Liver (tissue), 9 donors: Measurements from ENCODE around the gene TENM3. TPM values are rescaled to one million over a fixed set of nuclear protein-coding genes. Genes with fewer than 3 reads are reported as not detected.

Source experiments
- DNase-seq: peaks from one replicate; pipeline ENCODE4 v3.0.0-alpha.2; 2017; ENCODE audit warnings: low spot score
- H3K27ac ChIP-seq, 2 donors: one replicate each; pipeline ENCODE4 v1.7.0; 2013; ENCODE audit warnings: inconsistent platforms in 2 of 2, low read length in 2 of 2, control low read depth in 1 of 2, low read depth in 1 of 2, mild to moderate bottlenecking in 1 of 2
- H3K27me3 ChIP-seq, 4 donors: one replicate each; pipeline versions ENCODE4 v1.6.1 to v1.7.0; 2013; ENCODE audit warnings: low read length in 3 of 4, inconsistent platforms in 1 of 4, mild to moderate bottlenecking in 1 of 4, moderate library complexity in 1 of 4; ENCODE audit not compliant: control insufficient read depth in 4 of 4, insufficient read depth in 4 of 4
- H3K36me3 ChIP-seq, 4 donors: one replicate each; pipeline versions ENCODE4 v1.6.1 to v1.7.0; 2013; ENCODE audit warnings: low read length in 3 of 4, mild to moderate bottlenecking in 3 of 4, low read depth in 1 of 4, moderate library complexity in 1 of 4; ENCODE audit not compliant: control insufficient read depth in 4 of 4, insufficient read depth in 3 of 4
- H3K4me1 ChIP-seq, 4 donors: one replicate each; pipeline versions ENCODE4 v1.6.1 to v1.7.0; 2013; ENCODE audit warnings: low read length in 3 of 4, mild to moderate bottlenecking in 3 of 4, moderate library complexity in 1 of 4; ENCODE audit not compliant: control insufficient read depth in 4 of 4, insufficient read depth in 4 of 4
- H3K4me3 ChIP-seq, 3 donors: one replicate each; pipeline versions ENCODE4 v1.6.1 to v1.7.0; 2013; ENCODE audit warnings: low read length in 3 of 3, control low read depth in 1 of 3, low read depth in 1 of 3, mild to moderate bottlenecking in 1 of 3
- H3K9ac ChIP-seq, 2 donors: one replicate each; pipeline ENCODE4 v1.7.0; 2013; ENCODE audit warnings: low read length in 2 of 2, mild to moderate bottlenecking in 2 of 2, moderate library complexity in 2 of 2, control low read depth in 1 of 2, low read depth in 1 of 2
- H3K9me3 ChIP-seq, 4 donors: one replicate each; pipeline versions ENCODE4 v1.6.1 to v1.7.0; 2013; ENCODE audit warnings: low read length in 3 of 4; ENCODE audit not compliant: control insufficient read depth in 4 of 4
- EGR1 ChIP-seq, 2 donors: IDR thresholded peaks; 2 replicates each; pipeline ENCODE4 v1.6.1; 2016 to 2018; ENCODE audit warnings: antibody characterized with exemption in 2 of 2, low read depth in 2 of 2
- FOXA1 ChIP-seq: IDR thresholded peaks from 2 replicates; pipeline ENCODE4 v1.6.1; 2016; ENCODE audit warnings: antibody characterized with exemption
- FOXA2 ChIP-seq: IDR thresholded peaks from 2 replicates; pipeline ENCODE4 v1.6.1; 2016; ENCODE audit warnings: antibody characterized with exemption
- GABPA ChIP-seq, 2 donors: IDR thresholded peaks in 1 of 2; conservative IDR thresholded peaks in 1 of 2; 2 replicates each; pipeline ENCODE4 v1.6.1; 2016; ENCODE audit warnings: antibody characterized with exemption in 2 of 2, mild to moderate bottlenecking in 1 of 2, moderate library complexity in 1 of 2
- HNF4A ChIP-seq, 2 donors: conservative IDR thresholded peaks; 2 replicates each; pipeline ENCODE4 v1.6.1; 2016; ENCODE audit warnings: antibody characterized with exemption in 2 of 2, mild to moderate bottlenecking in 2 of 2
- HNF4G ChIP-seq: IDR thresholded peaks from 2 replicates; pipeline ENCODE4 v1.6.1; 2016; ENCODE audit warnings: antibody characterized with exemption
- JUND ChIP-seq, 2 donors: IDR thresholded peaks; 2 replicates each; pipeline ENCODE4 v1.6.1; 2016; ENCODE audit warnings: antibody characterized with exemption in 2 of 2
- NR2F2 ChIP-seq: IDR thresholded peaks from 2 replicates; pipeline ENCODE4 v1.6.1; 2016; ENCODE audit warnings: antibody characterized with exemption
- RAD21 ChIP-seq, 2 donors: IDR thresholded peaks; 2 replicates each; pipeline ENCODE4 v1.6.1; 2016; ENCODE audit warnings: antibody characterized with exemption in 2 of 2, mild to moderate bottlenecking in 2 of 2
- RXRA ChIP-seq, 2 donors: IDR thresholded peaks; 2 replicates each; pipeline ENCODE4 v1.6.1; 2017 to 2018; ENCODE audit warnings: antibody characterized with exemption in 2 of 2, mild to moderate bottlenecking in 1 of 2
- SP1 ChIP-seq: IDR thresholded peaks from 2 replicates; pipeline ENCODE4 v1.6.1; 2018; ENCODE audit warnings: antibody characterized with exemption, mild to moderate bottlenecking
- TAF1 ChIP-seq: conservative IDR thresholded peaks from 2 replicates; pipeline ENCODE4 v1.6.1; 2016; ENCODE audit warnings: antibody characterized with exemption, mild to moderate bottlenecking
- YY1 ChIP-seq: IDR thresholded peaks from 2 replicates; pipeline ENCODE4 v1.6.1; 2016; ENCODE audit warnings: antibody characterized with exemption, mild to moderate bottlenecking
- WGBS: extraction: QIAGEN DNeasy Blood & Tissue Kit; methylation state at CpG from one replicate; pipeline ENCODE4 v1.1.7; 2013; 5-methylcytosine and 5-hydroxymethylcytosine counted together
- polyA plus RNA-seq, 2 donors: library from polyadenylated mRNA; stranded (reverse) in 1 of 2; unstranded in 1 of 2; fragments of 200-250 nt in 1 of 2; fragments of >200 nt in 1 of 2; fragmentation: Nextera tagmentation in 1 of 2; extraction: Ambion mirVana in 1 of 2; gene quantifications; one replicate each; pipeline versions ENCODE4 v1.2.1 to v1.2.3, GENCODE V29; 2013 to 2015
- total RNA-seq, 2 donors: library from RNA; depleted of rRNA; stranded (reverse); fragments of >200 nt; gene quantifications; one replicate each; pipeline ENCODE4 v1.2.3, GENCODE V29; 2014
- TF ChIP-seq, protein P1 (sequence below): IDR thresholded peaks from 2 replicates; pipeline ENCODE4 v1.6.1; 2016; ENCODE audit warnings: antibody characterized with exemption, mild to moderate bottlenecking
- TF ChIP-seq, protein P2 (sequence below): fragments of 150-350 bp; IDR thresholded peaks from 2 replicates; pipeline ENCODE4 v1.5.1; 2017; ENCODE audit warnings: improper control_type of control experiment, low read depth, low read length; ENCODE audit not compliant: missing input control
- TF ChIP-seq, protein P3 (sequence below): IDR thresholded peaks from 2 replicates; pipeline ENCODE4 v1.6.1; 2016; ENCODE audit warnings: antibody characterized with exemption
- TF ChIP-seq, protein P4 (sequence below): IDR thresholded peaks from 2 replicates; pipeline ENCODE4 v1.6.1; 2016; ENCODE audit warnings: antibody characterized with exemption
- TF ChIP-seq, protein P5 (sequence below): IDR thresholded peaks from 2 replicates; pipeline ENCODE4 v1.6.1; 2016; ENCODE audit warnings: antibody characterized with exemption
- donor health status: healthy.
- donor health status: healthy.
- donor health status: healthy.
- donor health status: healthy.
- donor health status: healthy.

Gene TENM3
- total and polyA plus RNA-seq, 4 donors = 0.32 to 16.8 (median 0.70) TPM

DNA sequence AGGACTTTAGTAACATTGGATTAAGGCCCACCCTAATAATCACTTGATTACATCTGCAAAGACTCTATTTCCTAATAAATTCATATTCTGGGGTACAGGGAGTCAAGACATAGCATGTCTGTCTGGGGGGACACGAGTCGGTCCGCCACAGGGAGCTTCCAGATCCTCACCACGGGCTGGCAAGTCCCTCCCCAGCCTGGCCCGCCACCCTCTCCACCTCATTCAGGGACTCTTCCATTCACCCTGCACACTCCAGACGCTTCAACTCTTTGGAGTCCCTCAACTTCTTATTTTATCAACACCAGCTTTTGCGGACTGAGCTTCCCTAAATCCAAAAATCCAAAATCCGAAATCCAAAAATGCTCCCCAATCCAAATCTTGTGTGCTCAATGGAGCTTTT is 602.8 kb downstream of the TENM3 start:
- TF ChIP-seq EGR1 (IDR thresholded peaks at IDR 0.05; ENCODE audit: low read depth in 2 of 2) = no peak
- no peak for TF ChIP-seq FOXA1
- TF ChIP-seq TAF1 = no peak
- TF ChIP-seq FOXA2 = no peak
- TF ChIP-seq NR2F2 = no peak
- TF ChIP-seq GABPA (IDR thresholded peaks at IDR 0.05 in 1 of 2, conservative IDR thresholded peaks at IDR 0.05 in 1 of 2) = no peak
- TF ChIP-seq, protein P1, sequence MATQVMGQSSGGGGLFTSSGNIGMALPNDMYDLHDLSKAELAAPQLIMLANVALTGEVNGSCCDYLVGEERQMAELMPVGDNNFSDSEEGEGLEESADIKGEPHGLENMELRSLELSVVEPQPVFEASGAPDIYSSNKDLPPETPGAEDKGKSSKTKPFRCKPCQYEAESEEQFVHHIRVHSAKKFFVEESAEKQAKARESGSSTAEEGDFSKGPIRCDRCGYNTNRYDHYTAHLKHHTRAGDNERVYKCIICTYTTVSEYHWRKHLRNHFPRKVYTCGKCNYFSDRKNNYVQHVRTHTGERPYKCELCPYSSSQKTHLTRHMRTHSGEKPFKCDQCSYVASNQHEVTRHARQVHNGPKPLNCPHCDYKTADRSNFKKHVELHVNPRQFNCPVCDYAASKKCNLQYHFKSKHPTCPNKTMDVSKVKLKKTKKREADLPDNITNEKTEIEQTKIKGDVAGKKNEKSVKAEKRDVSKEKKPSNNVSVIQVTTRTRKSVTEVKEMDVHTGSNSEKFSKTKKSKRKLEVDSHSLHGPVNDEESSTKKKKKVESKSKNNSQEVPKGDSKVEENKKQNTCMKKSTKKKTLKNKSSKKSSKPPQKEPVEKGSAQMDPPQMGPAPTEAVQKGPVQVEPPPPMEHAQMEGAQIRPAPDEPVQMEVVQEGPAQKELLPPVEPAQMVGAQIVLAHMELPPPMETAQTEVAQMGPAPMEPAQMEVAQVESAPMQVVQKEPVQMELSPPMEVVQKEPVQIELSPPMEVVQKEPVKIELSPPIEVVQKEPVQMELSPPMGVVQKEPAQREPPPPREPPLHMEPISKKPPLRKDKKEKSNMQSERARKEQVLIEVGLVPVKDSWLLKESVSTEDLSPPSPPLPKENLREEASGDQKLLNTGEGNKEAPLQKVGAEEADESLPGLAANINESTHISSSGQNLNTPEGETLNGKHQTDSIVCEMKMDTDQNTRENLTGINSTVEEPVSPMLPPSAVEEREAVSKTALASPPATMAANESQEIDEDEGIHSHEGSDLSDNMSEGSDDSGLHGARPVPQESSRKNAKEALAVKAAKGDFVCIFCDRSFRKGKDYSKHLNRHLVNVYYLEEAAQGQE = no peak
- H3K9me3 ChIP-seq = no peaks in the 10 kb centered on the region
- H3K27me3 ChIP-seq = no peaks in the 10 kb centered on the region
- no peak for DNase-seq
- no peaks in the 10 kb centered on the region for H3K36me3 ChIP-seq
- no peak overlapping the region for H3K4me3 ChIP-seq
- no peak overlapping the region for H3K27ac ChIP-seq
- no peak overlapping the region for H3K9ac ChIP-seq
- no peaks in the 10 kb centered on the region for H3K4me1 ChIP-seq
- 93% methylated on average over 8 of the region's 8 CpGs for WGBS

DNA sequence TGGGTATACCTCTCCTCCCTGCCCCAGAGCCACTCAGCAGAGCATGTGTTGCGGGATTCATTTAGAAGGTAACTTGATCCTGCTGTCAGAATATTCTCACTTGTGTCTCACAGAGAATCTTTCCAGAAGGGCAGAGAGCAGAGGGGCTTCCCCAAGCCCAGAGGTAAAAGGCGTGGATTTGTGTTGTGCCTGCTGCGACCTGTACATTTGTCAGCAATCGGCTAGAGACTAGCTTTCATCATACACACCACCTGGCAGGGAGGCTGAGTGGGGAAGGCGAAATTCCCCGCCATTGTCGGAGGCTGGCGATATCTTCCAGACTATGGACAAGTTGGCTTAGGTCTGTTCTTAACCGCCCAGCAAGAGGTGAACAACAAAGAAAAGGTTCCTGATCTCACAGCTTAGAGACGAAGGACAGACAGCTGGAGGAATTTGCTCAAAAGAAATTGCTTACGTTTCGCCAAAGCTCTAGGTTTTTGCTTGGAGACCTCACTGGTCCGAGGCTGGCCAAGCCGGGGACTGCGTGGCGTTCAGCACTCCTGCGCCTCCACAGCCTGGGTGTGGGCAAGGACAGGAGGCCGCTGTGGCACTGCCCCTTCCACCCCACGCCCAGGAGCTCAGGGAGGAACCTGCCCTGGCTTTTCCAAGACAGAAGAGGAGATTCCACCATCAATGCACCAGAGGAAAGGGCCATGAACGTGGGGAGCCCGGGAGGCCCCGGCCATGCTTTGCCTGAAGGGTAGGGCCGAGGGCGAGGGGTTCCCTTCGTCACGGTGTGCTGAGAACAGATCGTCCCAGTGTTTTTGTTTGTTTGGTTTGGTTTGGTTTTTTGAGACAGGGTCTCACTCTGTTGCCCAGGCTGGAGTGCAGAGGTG is 604.6 kb downstream of the TENM3 start:
- WGBS = 92% methylated on average over 27 of the region's 27 CpGs
- DNase-seq = no peak
- H3K4me3 ChIP-seq = no peak overlapping the region
- no peak for TF ChIP-seq NR2F2
- TF ChIP-seq, protein P2, sequence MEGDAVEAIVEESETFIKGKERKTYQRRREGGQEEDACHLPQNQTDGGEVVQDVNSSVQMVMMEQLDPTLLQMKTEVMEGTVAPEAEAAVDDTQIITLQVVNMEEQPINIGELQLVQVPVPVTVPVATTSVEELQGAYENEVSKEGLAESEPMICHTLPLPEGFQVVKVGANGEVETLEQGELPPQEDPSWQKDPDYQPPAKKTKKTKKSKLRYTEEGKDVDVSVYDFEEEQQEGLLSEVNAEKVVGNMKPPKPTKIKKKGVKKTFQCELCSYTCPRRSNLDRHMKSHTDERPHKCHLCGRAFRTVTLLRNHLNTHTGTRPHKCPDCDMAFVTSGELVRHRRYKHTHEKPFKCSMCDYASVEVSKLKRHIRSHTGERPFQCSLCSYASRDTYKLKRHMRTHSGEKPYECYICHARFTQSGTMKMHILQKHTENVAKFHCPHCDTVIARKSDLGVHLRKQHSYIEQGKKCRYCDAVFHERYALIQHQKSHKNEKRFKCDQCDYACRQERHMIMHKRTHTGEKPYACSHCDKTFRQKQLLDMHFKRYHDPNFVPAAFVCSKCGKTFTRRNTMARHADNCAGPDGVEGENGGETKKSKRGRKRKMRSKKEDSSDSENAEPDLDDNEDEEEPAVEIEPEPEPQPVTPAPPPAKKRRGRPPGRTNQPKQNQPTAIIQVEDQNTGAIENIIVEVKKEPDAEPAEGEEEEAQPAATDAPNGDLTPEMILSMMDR = no peak
- TF ChIP-seq RXRA (IDR thresholded peaks at IDR 0.05) = no peak
- TF ChIP-seq, protein P3, sequence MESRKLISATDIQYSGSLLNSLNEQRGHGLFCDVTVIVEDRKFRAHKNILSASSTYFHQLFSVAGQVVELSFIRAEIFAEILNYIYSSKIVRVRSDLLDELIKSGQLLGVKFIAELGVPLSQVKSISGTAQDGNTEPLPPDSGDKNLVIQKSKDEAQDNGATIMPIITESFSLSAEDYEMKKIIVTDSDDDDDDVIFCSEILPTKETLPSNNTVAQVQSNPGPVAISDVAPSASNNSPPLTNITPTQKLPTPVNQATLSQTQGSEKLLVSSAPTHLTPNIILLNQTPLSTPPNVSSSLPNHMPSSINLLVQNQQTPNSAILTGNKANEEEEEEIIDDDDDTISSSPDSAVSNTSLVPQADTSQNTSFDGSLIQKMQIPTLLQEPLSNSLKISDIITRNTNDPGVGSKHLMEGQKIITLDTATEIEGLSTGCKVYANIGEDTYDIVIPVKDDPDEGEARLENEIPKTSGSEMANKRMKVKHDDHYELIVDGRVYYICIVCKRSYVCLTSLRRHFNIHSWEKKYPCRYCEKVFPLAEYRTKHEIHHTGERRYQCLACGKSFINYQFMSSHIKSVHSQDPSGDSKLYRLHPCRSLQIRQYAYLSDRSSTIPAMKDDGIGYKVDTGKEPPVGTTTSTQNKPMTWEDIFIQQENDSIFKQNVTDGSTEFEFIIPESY = no peak
- TF ChIP-seq JUND (IDR thresholded peaks at IDR 0.05) = no peak
- no peak for TF ChIP-seq EGR1 (IDR thresholded peaks at IDR 0.05; ENCODE audit: low read depth in 2 of 2)
- TF ChIP-seq, protein P4, sequence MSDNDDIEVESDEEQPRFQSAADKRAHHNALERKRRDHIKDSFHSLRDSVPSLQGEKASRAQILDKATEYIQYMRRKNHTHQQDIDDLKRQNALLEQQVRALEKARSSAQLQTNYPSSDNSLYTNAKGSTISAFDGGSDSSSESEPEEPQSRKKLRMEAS = no peak
- TF ChIP-seq TAF1 = no peak
- TF ChIP-seq, protein P1 = no peak
- no peak for TF ChIP-seq FOXA1
- TF ChIP-seq RAD21 (IDR thresholded peaks at IDR 0.05) = no peak
- TF ChIP-seq GABPA (IDR thresholded peaks at IDR 0.05 in 1 of 2, conservative IDR thresholded peaks at IDR 0.05 in 1 of 2) = no peak
- TF ChIP-seq HNF4A (conservative IDR thresholded peaks at IDR 0.05) = no peak
- no peak for TF ChIP-seq YY1
- TF ChIP-seq, protein P5, sequence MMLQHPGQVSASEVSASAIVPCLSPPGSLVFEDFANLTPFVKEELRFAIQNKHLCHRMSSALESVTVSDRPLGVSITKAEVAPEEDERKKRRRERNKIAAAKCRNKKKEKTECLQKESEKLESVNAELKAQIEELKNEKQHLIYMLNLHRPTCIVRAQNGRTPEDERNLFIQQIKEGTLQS = no peak
- no peak for TF ChIP-seq SP1
- TF ChIP-seq FOXA2 = no peak
- no peak for TF ChIP-seq HNF4G
- H3K27ac ChIP-seq = no peak overlapping the region
- no peaks in the 10 kb centered on the region for H3K36me3 ChIP-seq
- no peak overlapping the region for H3K9ac ChIP-seq
- peaks cover 0 to 2% (median 0%) of the 10 kb centered on the region in 4 donors for H3K9me3 ChIP-seq
- H3K4me1 ChIP-seq = no peaks in the 10 kb centered on the region
- no peaks in the 10 kb centered on the region for H3K27me3 ChIP-seq
